OCI-LY1 (cell line): Measurements from ENCODE around the gene SYT6.

Source experiments
- CTCF ChIP-seq: fragments of 200-600 bp; sonication (generic), shearing (Covaris generic); IDR thresholded peaks from 2 replicates; pipeline ENCODE4 v1.5.1; 2017; ENCODE audit warnings: mild to moderate bottlenecking, antibody characterized with exemption, low read length, moderate library complexity, mixed read lengths
- EZH2 ChIP-seq: fragments of 200-600 bp; sonication (generic), shearing (Covaris generic); IDR thresholded peaks from 2 replicates; pipeline ENCODE4 v1.8.0; 2017; ENCODE audit warnings: borderline replicate concordance, mixed run types, mild to moderate bottlenecking, antibody characterized with exemption, low read length, moderate library complexity, mixed read lengths

- TF ChIP-seq CTCF (no peak), EZH2 (no peak)
Measured at GRCh38 chr1:114189398-114189797, 35.7 kb upstream of the SYT6 start.
